Cerebellar nuclear complex (tissue), 1 donor: ENCODE results near the gene MYOF.
"Not testable (repeated sequence)": the region's sequence is repeated elsewhere in the genome, so short reads cannot be mapped to it uniquely, and the experiment has no call there.

ENCODE experiments used
- DNase-seq, 2 experiments: peaks; one replicate each; lab custom pipeline; 2025; lab: John Stamatoyannopoulos, UW

MYOF gene

GRCh38 chr10:93293999-93294398 lies 188.1 kb downstream of the MYOF start:
- DNase-seq: no peak

GRCh38 chr10:93290661-93291354 lies 191.3 kb downstream of the MYOF start:
- no peak for DNase-seq

- DNase-seq: no peak
Measured at GRCh38 chr10:93288679-93289634, 193.2 kb downstream of the MYOF start.

- DNase-seq: no peak
Measured at GRCh38 chr10:93287775-93288174, 194.4 kb downstream of the MYOF start.

GRCh38 chr10:93284246-93284645 lies 197.9 kb downstream of the MYOF start:
- not testable (repeated sequence) for DNase-seq

- no peak for DNase-seq
Measured at GRCh38 chr10:93281367-93281720, 200.8 kb downstream of the MYOF start.

- no peak for DNase-seq
Measured at GRCh38 chr10:93280699-93281366, 201.3 kb downstream of the MYOF start.

- DNase-seq: no peak
Measured at GRCh38 chr10:93280121-93280698, 201.9 kb downstream of the MYOF start.

- DNase-seq: no peak
Measured at GRCh38 chr10:93277360-93277759, 204.8 kb downstream of the MYOF start.

- DNase-seq: no peak
Measured at GRCh38 chr10:93274419-93274818, 207.7 kb downstream of the MYOF start.

- DNase-seq: no peak
Measured at GRCh38 chr10:93272884-93273675, 209.1 kb downstream of the MYOF start.

- no peak for DNase-seq
Measured at GRCh38 chr10:93271347-93271746, 210.8 kb downstream of the MYOF start.

- no peak for DNase-seq
Measured at GRCh38 chr10:93269281-93269680, 212.9 kb downstream of the MYOF start.

- no peak for DNase-seq
Measured at GRCh38 chr10:93268021-93268420, 214.1 kb downstream of the MYOF start.

GRCh38 chr10:93267521-93267920 lies 214.6 kb downstream of the MYOF start:
- no peak for DNase-seq

- DNase-seq: no peak
Measured at GRCh38 chr10:93266858-93267257, 215.3 kb downstream of the MYOF start.

GRCh38 chr10:93261961-93262610 lies 220.0 kb downstream of the MYOF start:
- DNase-seq: no peak

GRCh38 chr10:93261089-93261488 lies 221.0 kb downstream of the MYOF start:
- no peak for DNase-seq

- DNase-seq: no peak
Measured at GRCh38 chr10:93259126-93259525, 223.0 kb downstream of the MYOF start.
